Urinary bladder (tissue), 4 donors: ENCODE results near the gene RFTN2. TPM values are rescaled to one million over a fixed set of nuclear protein-coding genes. Genes with fewer than 3 reads are reported as not detected.
"Not testable (repeated sequence)": the region's sequence is repeated elsewhere in the genome, so short reads cannot be mapped to it uniquely, and the experiment has no call there.

Experiments
- DNase-seq: peaks from one replicate; pipeline ENCODE4 v3.0.0-alpha.2; 2015; ENCODE audit errors: extremely low spot score
- H3K27ac ChIP-seq: one replicate; pipeline ENCODE4 v1.5.1; 2013; ENCODE audit warnings: low read depth, mild to moderate bottlenecking, moderate library complexity
- H3K36me3 ChIP-seq: one replicate; pipeline ENCODE4 v1.6.1; 2013; ENCODE audit warnings: mild to moderate bottlenecking, moderate library complexity; ENCODE audit not compliant: insufficient read depth
- H3K4me1 ChIP-seq: one replicate; pipeline ENCODE4 v1.6.1; 2013; ENCODE audit warnings: mild to moderate bottlenecking, moderate library complexity; ENCODE audit not compliant: insufficient read depth
- H3K4me3 ChIP-seq: one replicate; pipeline ENCODE4 v1.5.1; 2013; ENCODE audit warnings: low read depth, low read length
- WGBS: extraction: QIAGEN DNeasy Blood & Tissue Kit; methylation state at CpG from one replicate; pipeline ENCODE4 v1.1.7; 2013; 5-methylcytosine and 5-hydroxymethylcytosine counted together
- polyA plus RNA-seq: library from polyadenylated mRNA; stranded (reverse); fragments of 200-250 nt; gene quantifications from one replicate; pipeline ENCODE4 v1.2.3, GENCODE V29; 2013
- total RNA-seq: library from RNA; depleted of rRNA; stranded (reverse); fragments of >200 nt; gene quantifications from one replicate; pipeline ENCODE4 v1.2.3, GENCODE V29; 2014
- donor health status: healthy with polysubstance abuse.
- donor health status: healthy.

The RFTN2 gene
- total and polyA plus RNA-seq, 2 donors: 4.0 to 37.4 TPM

- no peak overlapping the region for H3K27ac ChIP-seq
- 97% methylated on average over 2 of the region's 2 CpGs for WGBS
- H3K4me3 ChIP-seq: no peak overlapping the region
- no peak for DNase-seq
- no peaks in the 10 kb centered on the region for H3K36me3 ChIP-seq
- peaks cover 1% of the 10 kb centered on the region for H3K4me1 ChIP-seq
These were observed 99.4 kb downstream of the RFTN2 start for GRCh38 chr2:197575987-197576386.

GRCh38 chr2:197573608-197574007, 101.8 kb downstream of the RFTN2 start:
- H3K36me3 ChIP-seq: no peaks in the 10 kb centered on the region
- over 99% methylated on average over 2 of the region's 2 CpGs for WGBS
- no peak overlapping the region for H3K27ac ChIP-seq
- no peak overlapping the region for H3K4me3 ChIP-seq
- DNase-seq: no peak
- H3K4me1 ChIP-seq: peaks cover 1% of the 10 kb centered on the region

GRCh38 chr2:197571627-197572271, 103.6 kb downstream of the RFTN2 start:
- no peak overlapping the region for H3K4me3 ChIP-seq
- 52% methylated on average over 10 of the region's 10 CpGs for WGBS
- peaks cover 1% of the 10 kb centered on the region for H3K36me3 ChIP-seq
- peaks cover 1% of the 10 kb centered on the region for H3K4me1 ChIP-seq
- H3K27ac ChIP-seq: no peak overlapping the region
- DNase-seq: no peak

- no peak overlapping the region for H3K4me3 ChIP-seq
- 79% methylated on average over 9 of the region's 9 CpGs for WGBS
- no peaks in the 10 kb centered on the region for H3K4me1 ChIP-seq
- H3K36me3 ChIP-seq: no peaks in the 10 kb centered on the region
- H3K27ac ChIP-seq: no peak overlapping the region
- DNase-seq: no peak
These were observed 115.2 kb downstream of the RFTN2 start for GRCh38 chr2:197560146-197560665.

GRCh38 chr2:197559681-197560080, 115.7 kb downstream of the RFTN2 start:
- no peak overlapping the region for H3K27ac ChIP-seq
- WGBS: 92% methylated on average over 5 of the region's 5 CpGs
- no peak for DNase-seq

GRCh38 chr2:197558393-197558792, 117.0 kb downstream of the RFTN2 start:
- Histone ChIP-seq H3K4me3 (no peak overlapping the region), H3K27ac (no peak overlapping the region), H3K36me3 (no peaks in the 10 kb centered on the region), H3K4me1 (no peaks in the 10 kb centered on the region)
- WGBS: 97% methylated on average over 3 of the region's 3 CpGs
- DNase-seq: no peak

More at GRCh38 chr2:197559681-197560080, 115.7 kb downstream of the RFTN2 start:
- no peak overlapping the region for H3K4me3 ChIP-seq
- H3K4me1 ChIP-seq: no peaks in the 10 kb centered on the region
- H3K36me3 ChIP-seq: no peaks in the 10 kb centered on the region

- H3K4me3 ChIP-seq: no peak overlapping the region
- no peak overlapping the region for H3K27ac ChIP-seq
- no peaks in the 10 kb centered on the region for H3K4me1 ChIP-seq
- H3K36me3 ChIP-seq: peaks cover 2% of the 10 kb centered on the region
- DNase-seq: no peak
- 39% methylated on average over 1 of the region's 1 CpG for WGBS
These were observed 118.9 kb downstream of the RFTN2 start for GRCh38 chr2:197556456-197556855.

- H3K27ac ChIP-seq: no peak overlapping the region
- DNase-seq: no peak
These were observed 119.9 kb downstream of the RFTN2 start for GRCh38 chr2:197555467-197555866.

GRCh38 chr2:197551260-197551659, 124.1 kb downstream of the RFTN2 start:
- not testable (repeated sequence) for H3K4me3 ChIP-seq, H3K4me1 ChIP-seq, DNase-seq, H3K36me3 ChIP-seq, H3K27ac ChIP-seq
- 88% methylated on average over 2 of the region's 2 CpGs for WGBS

More at GRCh38 chr2:197555467-197555866, 119.9 kb downstream of the RFTN2 start:
- no peaks in the 10 kb centered on the region for H3K4me1 ChIP-seq
- peaks cover 2% of the 10 kb centered on the region for H3K36me3 ChIP-seq
- H3K4me3 ChIP-seq: no peak overlapping the region

GRCh38 chr2:197548582-197548981, 126.8 kb downstream of the RFTN2 start:
- 95% methylated on average over 5 of the region's 5 CpGs for WGBS
- H3K4me1 ChIP-seq: no peaks in the 10 kb centered on the region
- H3K36me3 ChIP-seq: peaks cover 5% of the 10 kb centered on the region
- H3K27ac ChIP-seq: no peak overlapping the region
- no peak for DNase-seq
- no peak overlapping the region for H3K4me3 ChIP-seq

GRCh38 chr2:197547163-197547900, 128.1 kb downstream of the RFTN2 start:
- Histone ChIP-seq H3K36me3 (peaks cover 4% of the 10 kb centered on the region), H3K4me3 (no peak overlapping the region), H3K4me1 (no peaks in the 10 kb centered on the region), H3K27ac (no peak overlapping the region)
- no peak for DNase-seq
- WGBS: 88% methylated on average over 5 of the region's 5 CpGs

GRCh38 chr2:197543206-197543605, 132.2 kb downstream of the RFTN2 start:
- DNase-seq: no peak
- 94% methylated on average over 3 of the region's 3 CpGs for WGBS
- H3K36me3 ChIP-seq: peaks cover 2% of the 10 kb centered on the region
- H3K4me1 ChIP-seq: no peaks in the 10 kb centered on the region
- no peak overlapping the region for H3K27ac ChIP-seq
- H3K4me3 ChIP-seq: no peak overlapping the region

GRCh38 chr2:197539734-197540133, 135.7 kb downstream of the RFTN2 start:
- H3K4me3 ChIP-seq: no peak overlapping the region
- no peaks in the 10 kb centered on the region for H3K4me1 ChIP-seq
- H3K36me3 ChIP-seq: peaks cover 5% of the 10 kb centered on the region
- DNase-seq: no peak
- WGBS: 84% methylated on average over 1 of the region's 1 CpG
- no peak overlapping the region for H3K27ac ChIP-seq

- peaks cover 2% of the 10 kb centered on the region for H3K36me3 ChIP-seq
- WGBS: 54% methylated on average over 2 of the region's 2 CpGs
- H3K27ac ChIP-seq: no peak overlapping the region
- no peaks in the 10 kb centered on the region for H3K4me1 ChIP-seq
- no peak for DNase-seq
- H3K4me3 ChIP-seq: no peak overlapping the region
These were observed 137.0 kb downstream of the RFTN2 start for GRCh38 chr2:197538412-197538811.
